Heart left ventricle (tissue), 11 donors: ENCODE results near the gene NKAIN2. TPM values are rescaled to one million over a fixed set of nuclear protein-coding genes. Genes with fewer than 3 reads are reported as not detected.

Experiments used
- polyA plus RNA-seq, 2 donors: library from polyadenylated mRNA; stranded (reverse); fragments of 200-250 nt; gene quantifications; one replicate each; pipeline ENCODE4 v1.2.3, GENCODE V29; 2013
- total RNA-seq, 9 donors: library from RNA; depleted of rRNA in 2 of 9; stranded (reverse); fragments of >200 nt in 2 of 9; fragmentation: NEBNext Ultra II Directional in 3 of 9; extraction: Animal tissue kit (Norgen Biotek cat#: 25700) in 3 of 9; gene quantifications; one replicate each; pipeline versions ENCODE4 v1.1.0 to v1.2.4, GENCODE V29; 2016 to 2023
- donor health status: ischemic (EF 13 %, LVEDD 7.1; RV severe dilation, severe dysfunction).
- donor health status: healthy with polysubstance abuse.
- donor health status: DM: no; HTN: yes; CAD: no.
- donor health status: DM: no; HTN: no; CAD: no.
- donor health status: ischemic (EF 25% LVEDD 5.7; RV mildly dilated, moderate dysfunction).
- donor health status: healthy.
- donor health status: DM: yes; HTN: yes; CAD: no.
- donor health status: PGD.
- donor health status: nonischemic (EF 23%, LVEDD 6.1; RV moderate dilation, normal function).

Gene NKAIN2
- total and polyA plus RNA-seq, 11 donors: 0.19 to 0.83 (median 0.33) TPM; not detected in 2

Other genes with a start within 250 kb of the NKAIN2 start
- gene TRDN, start 166.9 kb upstream of the NKAIN2 start, total RNA-seq: 100 to 1,000 TPM; 283 to 540 (median 381) TPM
- 100 to 1,000 TPM in 1 of 2 donors, 10 to 100 TPM in 1; 39.0 to 577 TPM for gene TRDN, start 166.9 kb upstream of the NKAIN2 start, polyA plus RNA-seq